ENCODE data around the gene GTF3C2. TPM values are rescaled to one million over a fixed set of nuclear protein-coding genes. Genes with fewer than 3 reads are reported as not detected.

The GTF3C2 gene
- total and polyA plus RNA-seq, 2 of the 13 experiments (the other 11 are each of a cell fraction or from before 2014, with no cell fraction given), result 77.5 to 130 TPM

- TF ChIP-seq TEAD3 (CRISPR knock-in tag; optimal IDR thresholded peaks at IDR 0.05; ENCODE audit: borderline replicate concordance), result peak; percentile 92
- TF ChIP-seq MTF2 (CRISPR knock-in tag; IDR thresholded peaks at IDR 0.05; ENCODE audit: borderline replicate concordance), result no peak
- no peak for TF ChIP-seq ZNF282 (IDR thresholded peaks at IDR 0.05; ENCODE audit: partially characterized antibody)
- no peak for TF ChIP-seq ZNF646 (CRISPR knock-in tag; IDR thresholded peaks at IDR 0.05)
- no peak for TF ChIP-seq SOX13 (IDR thresholded peaks at IDR 0.05)
- TF ChIP-seq SOX13 (CRISPR knock-in tag; conservative IDR thresholded peaks at IDR 0.05 in 1 of 2, IDR thresholded peaks at IDR 0.05 in 1 of 2), result peak in 1 of 2 experiments; percentile 60; a peak in 2 of 4 replicates
- no peak for TF ChIP-seq MAF1 (CRISPR knock-in tag; IDR thresholded peaks at IDR 0.05; ENCODE audit: borderline replicate concordance)
- TF ChIP-seq MAFK (conservative IDR thresholded peaks at IDR 0.05 in 1 of 2, IDR thresholded peaks at IDR 0.05 in 1 of 2; ENCODE audit: low read length in 2 of 2), result no peak
- TF ChIP-seq HMG20A (CRISPR knock-in tag; IDR thresholded peaks at IDR 0.05; ENCODE audit: borderline replicate concordance), result peak; percentile 42; the same call in 1 of the 2 replicates
- TF ChIP-seq HMGA1 (CRISPR knock-in tag; conservative IDR thresholded peaks at IDR 0.05), result no peak
- TF ChIP-seq SOX6 (IDR thresholded peaks at IDR 0.05), result no peak
- TF ChIP-seq SOX6 (CRISPR knock-in tag; IDR thresholded peaks at IDR 0.05), result peak; percentile 62; the same call in 1 of the 2 replicates
- peak; percentile 75 for TF ChIP-seq GATAD2A (CRISPR knock-in tag; IDR thresholded peaks at IDR 0.05)
- TF ChIP-seq MLX (CRISPR knock-in tag; IDR thresholded peaks at IDR 0.05), result 0 out of 2 replicates have a peak, but pooled peaks have one; percentile 35
- TF ChIP-seq TARDBP (CRISPR knock-in tag; IDR thresholded peaks at IDR 0.05), result peak; percentile 51; the same call in 1 of the 2 replicates
- peak; percentile 67; the same call in 1 of the 2 replicates for TF ChIP-seq ZNF724P (CRISPR knock-in tag; IDR thresholded peaks at IDR 0.05; ENCODE audit: borderline replicate concordance)
- TF ChIP-seq ETV5 (CRISPR knock-in tag; IDR thresholded peaks at IDR 0.05; ENCODE audit: borderline replicate concordance), result no peak
- no peak for TF ChIP-seq HIC2 (CRISPR knock-in tag; IDR thresholded peaks at IDR 0.05; ENCODE audit: low read depth)
- TF ChIP-seq ZNF430 (CRISPR knock-in tag; IDR thresholded peaks at IDR 0.05), result peak; percentile 0; the same call in 1 of the 2 replicates
- TF ChIP-seq RARA (CRISPR knock-in tag; IDR thresholded peaks at IDR 0.05), result peak; percentile 46
- TF ChIP-seq ZNF678 (CRISPR knock-in tag; IDR thresholded peaks at IDR 0.05), result peak; percentile 54; the same call in 1 of the 2 replicates
- no peak for TF ChIP-seq AGO2 (optimal IDR thresholded peaks at IDR 0.05; ENCODE audit: low read depth, low read length)
Measured at GRCh38 chr2:27353762-27354596, 2.6 kb downstream of the GTF3C2 start (continued).
